Neural progenitor cell (in vitro differentiated cells): ENCODE results near the gene NF2. TPM values are rescaled to one million over a fixed set of nuclear protein-coding genes. Genes with fewer than 3 reads are reported as not detected.

Source experiments
- DNase-seq: peaks from one replicate; pipeline ENCODE4 v3.0.0-alpha.2; 2016; ENCODE audit warnings: low spot score
- H2AFZ ChIP-seq: fragments of 200-600 bp; sonication (generic); replicated peaks from 2 replicates; pipeline ENCODE4 v1.6.1; 2016; ENCODE audit warnings: antibody characterized with exemption
- H3F3A ChIP-seq: fragments of 200-600 bp; sonication (generic); 2 replicates; pipeline ENCODE4 v1.6.1; 2016; ENCODE audit warnings: antibody characterized with exemption, low read depth
- H3K27ac ChIP-seq: fragments of 200-600 bp; sonication (generic); 2 replicates; pipeline ENCODE4 v1.5.1; 2016; ENCODE audit warnings: mild to moderate bottlenecking
- H3K27me3 ChIP-seq: fragments of 200-600 bp; sonication (generic); 2 replicates; pipeline ENCODE4 v1.6.1; 2016; ENCODE audit warnings: mild to moderate bottlenecking, moderate library complexity
- H3K36me3 ChIP-seq: fragments of 200-600 bp; sonication (generic); 2 replicates; pipeline ENCODE4 v1.5.1; 2016
- H3K4me1 ChIP-seq: fragments of 200-600 bp; sonication (generic); 2 replicates; pipeline ENCODE4 v1.6.1; 2016; ENCODE audit warnings: mixed run types
- H3K4me2 ChIP-seq: fragments of 200-600 bp; sonication (generic); 2 replicates; pipeline ENCODE4 v1.6.1; 2016
- H3K4me3 ChIP-seq: fragments of 200-600 bp; sonication (generic); 2 replicates; pipeline ENCODE4 v1.5.1; 2016
- H3K79me2 ChIP-seq: fragments of 200-600 bp; sonication (generic); 2 replicates; pipeline ENCODE4 v1.6.1; 2016; ENCODE audit warnings: low read depth
- H3K9ac ChIP-seq: fragments of 200-600 bp; sonication (generic); 2 replicates; pipeline ENCODE4 v1.6.1; 2016
- H3K9me3 ChIP-seq: fragments of 200-600 bp; sonication (generic); 2 replicates; pipeline ENCODE4 v1.5.1; 2016; ENCODE audit warnings: low read depth
- H4K20me1 ChIP-seq: fragments of 200-600 bp; sonication (generic); 2 replicates; pipeline ENCODE4 v1.6.1; 2016; ENCODE audit warnings: low read depth
- H3K27ac Mint-ChIP-seq: 3 replicates; pipeline ENCODE4 v1.8.0; 2021; ENCODE audit warnings: mixed read lengths
- H3K27me3 Mint-ChIP-seq: 2 replicates; pipeline ENCODE4 v1.8.0; 2022; ENCODE audit warnings: low read depth, mild to moderate bottlenecking, inconsistent platforms, moderate library complexity, mixed read lengths; ENCODE audit not compliant: insufficient read depth
- H3K36me3 Mint-ChIP-seq: 3 replicates; pipeline ENCODE4 v1.8.0; 2021; ENCODE audit warnings: mixed read lengths
- H3K4me1 Mint-ChIP-seq: 3 replicates; pipeline ENCODE4 v1.8.0; 2021; ENCODE audit warnings: mixed read lengths
- H3K4me3 Mint-ChIP-seq: 3 replicates; pipeline ENCODE4 v1.8.0; 2021; ENCODE audit warnings: mild to moderate bottlenecking, moderate library complexity, mixed read lengths
- H3K9me3 Mint-ChIP-seq: 3 replicates; pipeline ENCODE4 v1.8.0; 2020; ENCODE audit warnings: mixed read lengths
- EZH2 ChIP-seq: fragments of 200-600 bp; sonication (generic); IDR thresholded peaks from 2 replicates; pipeline ENCODE4 v1.6.1; 2017; ENCODE audit warnings: antibody characterized with exemption, mild to moderate bottlenecking, moderate library complexity
- EZH2phosphoT487 ChIP-seq: fragments of 200-600 bp; sonication (generic); IDR thresholded peaks from 2 replicates; pipeline ENCODE4 v1.6.1; 2017; ENCODE audit warnings: antibody characterized with exemption
- total RNA-seq: library from RNA; depleted of rRNA; stranded (reverse); fragments of >200 nt; gene quantifications from 2 replicates; pipeline ENCODE4 v1.2.3, GENCODE V29; 2015; ENCODE audit warnings: low replicate concordance
- TF ChIP-seq, protein P1 (sequence below): fragments of 200-600 bp; sonication (generic); IDR thresholded peaks from 2 replicates; pipeline ENCODE4 v1.5.1; 2017; ENCODE audit warnings: antibody characterized with exemption, mild to moderate bottlenecking

The NF2 gene
- total RNA-seq, 1 donor from 2014 or later = 18.7 TPM

DNA sequence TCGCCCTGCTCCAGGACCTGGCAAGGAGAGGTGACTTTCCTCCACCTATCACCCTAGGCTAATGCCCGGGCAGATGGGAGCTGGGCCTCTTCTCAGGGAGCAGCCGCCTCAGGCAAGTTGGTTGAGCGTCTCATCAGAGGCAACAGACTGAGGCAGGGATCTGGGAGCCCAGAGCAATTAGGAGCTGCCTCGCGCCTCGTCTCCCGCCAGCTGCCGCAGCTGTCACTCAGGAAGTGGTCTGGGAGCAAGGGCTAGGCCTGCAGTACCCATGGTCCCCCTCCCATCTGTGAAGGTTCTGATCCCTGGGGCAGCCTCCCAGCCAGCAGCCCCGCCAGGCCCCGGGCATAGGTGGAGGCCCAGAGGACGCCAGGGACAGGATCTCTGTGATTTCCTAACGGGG is 111.8 kb downstream of the NF2 start:
- Histone ChIP-seq H3K4me2 (no peak overlapping the region), H4K20me1 (peaks cover 36% of the 10 kb centered on the region), H3K36me3 (no peaks in the 10 kb centered on the region), H3K27me3 (peaks cover 38% of the 10 kb centered on the region), H3K4me3 (no peak overlapping the region), H3K9me3 (no peaks in the 10 kb centered on the region), H3K4me1 (no peaks in the 10 kb centered on the region), H3K9ac (no peak overlapping the region), H3K27ac (no peak overlapping the region), H2AFZ (no peak overlapping the region), H3F3A (no peaks in the 10 kb centered on the region), H3K79me2 (no peaks in the 10 kb centered on the region)
- Mint-ChIP-seq H3K4me1 (peaks cover 12% of the 10 kb centered on the region), H3K27ac (no peak overlapping the region), H3K36me3 (no peaks in the 10 kb centered on the region), H3K27me3 (peaks cover 53% of the 10 kb centered on the region), H3K9me3 (peaks cover 2% of the 10 kb centered on the region), H3K4me3 (no peak overlapping the region)
- no peak for DNase-seq
- TF ChIP-seq EZH2phosphoT487 (no peak), EZH2 (no peak)

DNA sequence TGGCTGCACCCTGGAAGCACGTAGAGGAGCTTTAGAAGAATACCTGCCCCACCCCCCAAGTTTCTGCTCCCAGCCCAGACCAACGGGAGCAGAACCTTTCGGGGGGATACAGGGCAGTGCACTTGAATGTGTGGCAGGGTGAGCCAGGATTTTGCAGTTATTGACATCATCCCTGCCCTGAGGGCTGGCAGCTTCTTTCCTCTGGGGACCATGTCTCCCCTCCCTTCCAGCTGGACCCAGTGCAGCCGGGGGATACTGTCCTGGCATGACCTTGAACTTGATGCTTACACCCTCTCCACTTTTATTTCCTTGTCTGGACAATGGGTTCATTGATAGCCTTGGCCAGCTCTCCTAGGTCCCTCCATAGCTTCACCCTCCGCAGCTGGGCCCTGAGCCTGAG is 112.3 kb downstream of the NF2 start:
- Mint-ChIP-seq H3K36me3 (no peaks in the 10 kb centered on the region), H3K4me3 (peak overlapping the region; percentile 38), H3K27ac (no peak overlapping the region), H3K9me3 (peaks cover 2% of the 10 kb centered on the region), H3K27me3 (peaks cover 53% of the 10 kb centered on the region), H3K4me1 (peaks cover 12% of the 10 kb centered on the region)
- H2AFZ ChIP-seq = no peak overlapping the region
- no peak for DNase-seq
- no peak overlapping the region for H3K9ac ChIP-seq
- no peak overlapping the region for H3K4me3 ChIP-seq
- no peaks in the 10 kb centered on the region for H3K4me1 ChIP-seq
- H3K36me3 ChIP-seq = no peaks in the 10 kb centered on the region
- H3K4me2 ChIP-seq = no peak overlapping the region
- no peaks in the 10 kb centered on the region for H3K79me2 ChIP-seq
- H3K9me3 ChIP-seq = no peaks in the 10 kb centered on the region
- H3F3A ChIP-seq = no peaks in the 10 kb centered on the region
- H3K27me3 ChIP-seq = peaks cover 43% of the 10 kb centered on the region
- TF ChIP-seq EZH2 = no peak
- no peak for TF ChIP-seq EZH2phosphoT487
- TF ChIP-seq, protein P1, sequence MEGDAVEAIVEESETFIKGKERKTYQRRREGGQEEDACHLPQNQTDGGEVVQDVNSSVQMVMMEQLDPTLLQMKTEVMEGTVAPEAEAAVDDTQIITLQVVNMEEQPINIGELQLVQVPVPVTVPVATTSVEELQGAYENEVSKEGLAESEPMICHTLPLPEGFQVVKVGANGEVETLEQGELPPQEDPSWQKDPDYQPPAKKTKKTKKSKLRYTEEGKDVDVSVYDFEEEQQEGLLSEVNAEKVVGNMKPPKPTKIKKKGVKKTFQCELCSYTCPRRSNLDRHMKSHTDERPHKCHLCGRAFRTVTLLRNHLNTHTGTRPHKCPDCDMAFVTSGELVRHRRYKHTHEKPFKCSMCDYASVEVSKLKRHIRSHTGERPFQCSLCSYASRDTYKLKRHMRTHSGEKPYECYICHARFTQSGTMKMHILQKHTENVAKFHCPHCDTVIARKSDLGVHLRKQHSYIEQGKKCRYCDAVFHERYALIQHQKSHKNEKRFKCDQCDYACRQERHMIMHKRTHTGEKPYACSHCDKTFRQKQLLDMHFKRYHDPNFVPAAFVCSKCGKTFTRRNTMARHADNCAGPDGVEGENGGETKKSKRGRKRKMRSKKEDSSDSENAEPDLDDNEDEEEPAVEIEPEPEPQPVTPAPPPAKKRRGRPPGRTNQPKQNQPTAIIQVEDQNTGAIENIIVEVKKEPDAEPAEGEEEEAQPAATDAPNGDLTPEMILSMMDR = no peak
- H4K20me1 ChIP-seq = peaks cover 36% of the 10 kb centered on the region
- no peak overlapping the region for H3K27ac ChIP-seq

DNA sequence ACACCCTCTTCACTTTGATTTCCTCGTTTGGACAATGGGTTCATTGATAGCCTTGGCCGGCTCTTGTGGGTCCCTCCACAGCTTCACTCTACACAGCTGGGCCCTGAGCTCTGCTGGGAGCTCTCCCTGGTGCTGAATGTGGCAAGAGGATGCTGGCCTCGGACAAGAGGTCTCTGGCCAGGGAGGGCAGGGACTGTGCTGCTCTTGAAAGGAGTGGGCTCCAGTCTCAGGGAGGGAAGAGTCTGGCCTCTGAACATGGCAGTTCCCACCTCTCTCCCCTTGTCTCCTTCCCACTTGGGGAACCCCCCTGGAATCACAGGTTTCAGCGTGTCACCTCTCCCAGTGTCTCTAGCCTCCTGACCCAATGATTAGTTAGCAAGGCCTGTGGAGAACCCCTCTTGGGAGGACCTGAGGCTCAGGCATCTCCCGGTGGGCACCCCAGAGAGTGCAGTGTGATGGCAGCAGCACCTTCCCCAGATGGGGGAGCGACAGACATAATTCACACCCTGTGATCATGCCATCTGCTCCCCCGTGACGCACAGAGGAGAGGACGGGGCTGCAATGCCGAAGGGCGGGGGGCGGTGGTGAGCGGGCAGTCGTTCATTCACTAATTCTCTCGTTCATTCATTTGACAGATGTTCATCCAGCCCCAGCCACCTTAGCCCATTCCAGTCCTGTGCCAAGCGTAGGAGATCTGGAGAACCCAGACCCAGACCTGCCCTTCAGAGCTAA is 113.5 kb downstream of the NF2 start:
- H3K4me1 ChIP-seq = peaks cover 3% of the 10 kb centered on the region
- no peak overlapping the region for H3K27ac Mint-ChIP-seq
- no peaks in the 10 kb centered on the region for H3K79me2 ChIP-seq
- no peak overlapping the region for H3K27ac ChIP-seq
- H2AFZ ChIP-seq = no peak overlapping the region
- no peaks in the 10 kb centered on the region for H3K36me3 ChIP-seq
- peak; percentile 93 for DNase-seq
- H4K20me1 ChIP-seq = peaks cover 44% of the 10 kb centered on the region
- no peaks in the 10 kb centered on the region for H3K36me3 Mint-ChIP-seq
- peaks cover 12% of the 10 kb centered on the region for H3K4me1 Mint-ChIP-seq
- no peak overlapping the region for H3K9ac ChIP-seq
- peaks cover 55% of the 10 kb centered on the region for H3K27me3 Mint-ChIP-seq
- TF ChIP-seq, protein P1 = no peak
- no peak for TF ChIP-seq EZH2phosphoT487
- peak; percentile 41 for TF ChIP-seq EZH2
- peaks cover 56% of the 10 kb centered on the region for H3K27me3 ChIP-seq
- H3K9me3 ChIP-seq = no peaks in the 10 kb centered on the region
- no peak overlapping the region for H3K4me2 ChIP-seq
- no peaks in the 10 kb centered on the region for H3F3A ChIP-seq
- H3K9me3 Mint-ChIP-seq = peaks cover 2% of the 10 kb centered on the region
- H3K4me3 ChIP-seq = no peak overlapping the region
- no peak overlapping the region for H3K4me3 Mint-ChIP-seq

DNA sequence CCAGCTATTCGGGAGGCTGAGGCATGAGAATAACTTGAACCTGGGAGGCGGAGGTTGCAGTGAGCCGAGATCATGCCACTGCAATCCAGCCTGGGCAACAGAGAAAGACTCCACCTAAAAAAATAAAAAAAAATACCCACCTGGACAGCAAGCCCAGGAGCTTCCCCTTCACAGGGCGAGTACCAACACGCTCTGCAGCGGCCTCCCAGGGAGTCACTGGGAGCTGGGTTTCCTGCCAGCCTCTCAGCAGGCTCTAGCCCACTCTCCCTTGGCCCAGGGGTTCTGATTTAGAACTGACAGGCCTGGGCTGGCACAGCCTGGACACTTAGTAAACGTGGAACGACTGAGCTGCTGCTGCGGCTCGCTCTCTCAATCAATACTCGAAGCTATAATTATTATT is 114.4 kb downstream of the NF2 start:
- no peak overlapping the region for H3K4me3 ChIP-seq
- H3K9me3 ChIP-seq = no peaks in the 10 kb centered on the region
- Mint-ChIP-seq H3K36me3 (no peaks in the 10 kb centered on the region), H3K27me3 (peaks cover 52% of the 10 kb centered on the region), H3K27ac (no peak overlapping the region), H3K4me1 (peaks cover 9% of the 10 kb centered on the region), H3K9me3 (peaks cover 2% of the 10 kb centered on the region), H3K4me3 (no peak overlapping the region)
- H3K4me2 ChIP-seq = no peak overlapping the region
- H3K27ac ChIP-seq = no peak overlapping the region
- no peaks in the 10 kb centered on the region for H3K36me3 ChIP-seq
- H3K27me3 ChIP-seq = peaks cover 64% of the 10 kb centered on the region
- no peak for TF ChIP-seq EZH2
- TF ChIP-seq, protein P1 = no peak
- TF ChIP-seq EZH2phosphoT487 = no peak
- H3K9ac ChIP-seq = no peak overlapping the region
- no peak for DNase-seq
- H3K4me1 ChIP-seq = peaks cover 3% of the 10 kb centered on the region
- peaks cover 44% of the 10 kb centered on the region for H4K20me1 ChIP-seq
- no peaks in the 10 kb centered on the region for H3K79me2 ChIP-seq
- H2AFZ ChIP-seq = no peak overlapping the region
- H3F3A ChIP-seq = no peaks in the 10 kb centered on the region
